AG09309 (cell line): Measurements from ENCODE around the gene RHEBL1.

ENCODE experiments used
- DNase-seq: peaks from one replicate; pipeline ENCODE4 v3.0.0-alpha.2; 2010; ENCODE audit warnings: low read depth
- H3K4me3 ChIP-seq: 2 replicates; pipeline ENCODE4 v1.5.1; 2011; ENCODE audit warnings: mild to moderate bottlenecking, low read depth, low read length, moderate library complexity; ENCODE audit not compliant: control insufficient read depth
- TF ChIP-seq, protein P1 (sequence below): IDR thresholded peaks from 2 replicates; pipeline ENCODE4 v1.5.1; 2011; ENCODE audit warnings: mild to moderate bottlenecking, low read depth, low read length, inconsistent platforms; ENCODE audit not compliant: insufficient read depth, control insufficient read depth; ENCODE audit errors: missing control alignments

The RHEBL1 gene

DNA sequence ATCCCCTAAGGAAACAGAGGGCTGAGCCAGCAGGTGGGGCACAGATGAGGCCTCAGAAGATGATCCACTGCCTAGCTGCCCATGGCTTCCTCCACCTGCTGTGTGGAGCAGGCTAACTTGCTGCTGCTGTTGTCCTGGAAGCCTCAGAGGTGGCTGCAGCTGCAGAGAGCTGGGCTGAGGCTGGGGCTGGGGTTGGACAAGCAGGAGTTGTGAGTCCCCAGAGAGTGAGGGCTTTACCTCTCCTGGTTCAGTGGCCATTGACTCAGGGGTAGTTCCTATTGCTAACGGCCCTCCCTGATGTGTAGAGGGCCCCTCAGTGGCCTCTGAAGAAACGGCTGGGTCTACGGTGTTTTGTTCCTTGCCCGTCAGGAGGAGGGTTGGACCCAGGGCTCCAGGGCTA lies 37.5 kb downstream of the RHEBL1 start:
- no peak for DNase-seq
- TF ChIP-seq, protein P1, sequence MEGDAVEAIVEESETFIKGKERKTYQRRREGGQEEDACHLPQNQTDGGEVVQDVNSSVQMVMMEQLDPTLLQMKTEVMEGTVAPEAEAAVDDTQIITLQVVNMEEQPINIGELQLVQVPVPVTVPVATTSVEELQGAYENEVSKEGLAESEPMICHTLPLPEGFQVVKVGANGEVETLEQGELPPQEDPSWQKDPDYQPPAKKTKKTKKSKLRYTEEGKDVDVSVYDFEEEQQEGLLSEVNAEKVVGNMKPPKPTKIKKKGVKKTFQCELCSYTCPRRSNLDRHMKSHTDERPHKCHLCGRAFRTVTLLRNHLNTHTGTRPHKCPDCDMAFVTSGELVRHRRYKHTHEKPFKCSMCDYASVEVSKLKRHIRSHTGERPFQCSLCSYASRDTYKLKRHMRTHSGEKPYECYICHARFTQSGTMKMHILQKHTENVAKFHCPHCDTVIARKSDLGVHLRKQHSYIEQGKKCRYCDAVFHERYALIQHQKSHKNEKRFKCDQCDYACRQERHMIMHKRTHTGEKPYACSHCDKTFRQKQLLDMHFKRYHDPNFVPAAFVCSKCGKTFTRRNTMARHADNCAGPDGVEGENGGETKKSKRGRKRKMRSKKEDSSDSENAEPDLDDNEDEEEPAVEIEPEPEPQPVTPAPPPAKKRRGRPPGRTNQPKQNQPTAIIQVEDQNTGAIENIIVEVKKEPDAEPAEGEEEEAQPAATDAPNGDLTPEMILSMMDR, result no peak
- no peak overlapping the region for H3K4me3 ChIP-seq

DNA sequence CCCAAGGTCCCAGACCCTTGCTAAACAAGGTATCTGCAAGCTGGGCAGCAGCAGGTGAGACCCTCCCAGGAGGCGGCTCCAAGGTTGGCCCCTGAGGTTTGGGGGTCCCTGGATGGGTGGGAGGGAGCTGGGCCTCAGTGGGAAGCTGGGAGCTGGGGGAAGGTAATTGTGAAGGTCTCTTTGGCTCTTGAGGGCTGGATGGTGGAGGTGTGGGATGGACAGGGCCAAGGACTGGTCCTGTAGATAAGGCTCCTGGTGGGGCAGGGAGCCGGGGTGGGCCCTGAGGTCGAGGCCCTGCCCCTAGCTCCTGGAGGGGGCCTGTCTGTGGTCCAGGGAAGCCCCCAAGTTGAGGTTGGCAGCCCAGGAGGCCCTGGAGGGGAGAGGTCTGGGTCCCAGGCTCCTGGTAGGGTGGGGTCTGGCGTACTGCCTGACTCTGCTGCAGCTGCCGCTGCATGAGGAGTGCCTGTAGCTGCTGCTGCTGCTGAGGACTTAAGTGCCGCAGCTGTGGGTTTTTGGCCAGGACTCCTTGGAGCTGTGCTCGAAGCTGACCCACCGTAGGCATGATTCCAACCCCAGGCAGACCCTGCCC lies 38.1 kb downstream of the RHEBL1 start:
- no peak overlapping the region for H3K4me3 ChIP-seq
- TF ChIP-seq, protein P1, result no peak
- no peak for DNase-seq

DNA sequence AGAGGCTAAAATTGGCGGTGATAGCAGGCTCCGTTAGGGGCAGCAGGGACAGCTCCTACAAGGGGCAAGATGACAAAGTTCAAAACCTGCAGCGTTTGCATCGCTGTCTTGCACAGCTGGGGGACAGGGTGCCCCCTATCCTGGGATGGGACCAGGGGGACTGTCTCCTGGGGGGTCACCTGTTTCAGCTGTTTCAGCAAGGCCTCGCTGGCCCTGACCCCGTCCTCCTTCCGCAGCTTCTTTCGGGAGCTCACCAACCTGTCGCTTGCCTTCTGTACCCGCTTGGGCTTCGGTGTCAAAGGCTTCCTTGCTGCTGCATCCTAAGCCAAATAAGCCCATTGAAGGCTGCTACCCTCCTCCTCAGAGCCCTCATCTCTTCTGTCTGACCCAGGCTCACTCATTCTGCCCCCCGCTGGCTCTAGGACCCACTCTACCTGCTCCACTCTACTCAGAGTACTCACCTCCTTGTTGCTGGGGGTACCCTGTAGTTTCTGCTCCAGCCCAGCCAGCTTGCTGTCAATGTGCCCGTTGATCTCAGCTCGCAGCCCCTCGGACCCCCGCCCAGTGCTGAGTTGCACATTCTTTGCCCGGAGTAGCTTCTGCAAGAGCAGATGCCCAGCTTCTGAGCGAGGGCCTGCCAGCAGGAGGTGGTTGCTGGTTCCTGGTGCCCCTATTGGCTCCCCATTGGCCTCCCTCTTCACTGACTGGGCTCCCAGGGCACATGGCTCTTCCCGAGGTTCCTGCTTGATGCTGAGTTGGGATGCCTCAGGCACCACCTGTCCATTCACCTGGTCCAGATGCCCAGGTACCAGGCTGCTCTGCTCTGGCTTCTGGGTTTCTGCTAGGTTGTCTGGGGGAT lies 38.8 kb downstream of the RHEBL1 start:
- no peak overlapping the region for H3K4me3 ChIP-seq
- TF ChIP-seq, protein P1, result no peak
- no peak for DNase-seq

DNA sequence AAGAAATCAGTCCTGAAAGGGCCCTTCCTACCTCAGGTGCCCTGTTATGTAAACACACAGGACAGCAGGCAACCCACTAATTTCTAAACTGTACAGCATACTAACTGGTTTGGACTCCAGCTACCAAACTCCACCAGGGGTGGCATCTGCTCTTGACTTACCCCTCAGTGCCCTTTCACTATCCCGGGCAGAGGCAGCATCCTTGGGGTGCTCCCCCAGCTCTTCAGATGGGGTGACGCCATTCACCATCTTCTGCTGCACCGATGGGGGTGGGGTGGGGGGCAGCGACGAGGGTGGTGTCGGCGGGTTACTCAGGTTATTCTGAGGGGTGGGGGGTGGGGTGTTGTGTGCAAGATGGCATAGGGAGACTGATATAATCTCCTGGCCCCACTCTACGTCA lies 39.7 kb downstream of the RHEBL1 start:
- no peak for DNase-seq
- no peak overlapping the region for H3K4me3 ChIP-seq
- TF ChIP-seq, protein P1, result no peak

DNA sequence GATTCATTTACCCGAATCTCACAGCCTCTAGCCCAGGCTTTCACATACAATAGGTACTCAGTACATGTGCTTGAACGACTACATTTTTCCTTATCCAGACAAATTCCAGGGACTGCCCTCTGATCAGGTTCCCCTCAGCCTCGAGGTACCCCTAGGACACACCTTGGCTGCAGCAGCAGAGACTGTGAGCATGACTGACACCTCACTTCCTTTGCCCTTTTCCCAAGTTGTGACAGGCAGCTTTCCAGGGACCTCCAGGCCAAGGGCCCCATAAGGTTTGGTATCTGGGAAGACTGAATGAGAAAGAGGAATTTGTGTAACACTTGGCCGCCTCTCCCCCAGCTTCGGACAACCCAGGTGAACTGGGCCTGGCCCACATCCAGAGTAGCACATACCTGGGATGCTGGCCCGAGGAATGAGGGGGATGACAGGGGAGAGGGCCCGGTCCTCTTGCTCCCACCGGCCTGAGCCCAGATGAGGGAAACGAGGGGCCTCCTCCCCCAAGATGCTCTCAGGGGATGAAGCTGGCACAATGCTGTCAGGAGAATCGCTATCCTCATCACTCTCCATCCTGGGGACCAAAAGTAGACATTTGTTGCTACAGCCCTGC lies 41.0 kb downstream of the RHEBL1 start:
- no peak overlapping the region for H3K4me3 ChIP-seq
- no peak for DNase-seq
- TF ChIP-seq, protein P1, result no peak

DNA sequence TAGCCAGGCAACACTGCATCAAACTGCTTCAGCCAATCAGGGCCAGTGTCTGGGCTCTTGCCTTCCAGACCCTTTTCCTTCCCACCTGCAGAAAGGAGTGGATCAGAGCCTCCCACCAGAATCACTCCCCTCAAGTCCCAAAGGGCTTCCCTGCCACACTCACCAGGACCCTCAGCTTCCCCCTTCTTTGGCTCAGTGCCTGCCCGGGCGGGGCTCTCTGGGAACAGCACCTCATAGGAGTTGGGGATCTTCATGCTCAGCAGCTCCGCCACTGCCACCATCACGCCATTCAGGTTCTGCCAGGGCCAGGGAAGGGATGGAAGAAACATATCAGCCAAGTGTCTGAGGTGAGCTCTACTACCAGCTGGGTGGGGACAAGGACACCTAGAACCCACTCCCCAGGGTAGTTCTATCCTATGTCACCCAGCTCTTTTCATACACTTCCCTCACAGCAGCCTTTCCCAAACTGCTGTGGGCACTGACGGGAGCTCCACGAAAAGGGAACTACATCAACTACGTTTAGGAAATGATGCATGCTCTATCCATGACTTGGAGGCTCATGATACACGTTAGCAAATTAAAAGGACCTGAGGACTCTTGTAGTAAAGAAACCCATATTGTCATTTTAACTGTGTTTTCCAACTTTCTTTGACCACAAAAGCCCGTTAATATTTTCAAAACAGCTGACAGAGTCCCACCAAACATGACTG lies 41.8 kb downstream of the RHEBL1 start:
- TF ChIP-seq, protein P1, result no peak
- H3K4me3 ChIP-seq, result no peak overlapping the region
- no peak for DNase-seq
